Naive thymus-derived CD4-positive, alpha-beta T cell (primary cell): ENCODE data around the gene VWA1. TPM values are rescaled to one million over a fixed set of nuclear protein-coding genes. Genes with fewer than 3 reads are reported as not detected.
"Not testable (repeated sequence)": the region's sequence is repeated elsewhere in the genome, so short reads cannot be mapped to it uniquely, and the experiment has no call there.

Source experiments
- ATAC-seq: fragments of 150-1000 bp; cut with Tn5 transposase; 2 replicates; pipeline ENCODE4 v1.10.0; 2021; ENCODE audit warnings: mild to moderate bottlenecking, moderate library complexity
- CTCF ChIA-PET: fragments of 350-600 bp; sonication (Branson Sonifier 250); formaldehyde crosslinking; loops from one replicate; lab custom pipeline; 2021; ENCODE audit warnings: antibody characterized with exemption; lab: Charles Lee
- POLR2A ChIA-PET: fragments of 350-600 bp; sonication (Branson Sonifier 250); formaldehyde crosslinking; loops from one replicate; lab custom pipeline; 2021; ENCODE audit warnings: antibody characterized with exemption, inconsistent platforms; lab: Charles Lee
- DNase-seq, 9 donors: peaks; one replicate each; pipeline versions ENCODE4 v3.0.0 to v3.0.0-alpha.2; 2020 to 2022; ENCODE audit warnings: mixed read lengths in 1 of 9
- H3K27ac ChIP-seq: one replicate; pipeline ENCODE4 v1.7.0; 2013; ENCODE audit warnings: mild to moderate bottlenecking, low read depth, low read length, moderate library complexity
- H3K27me3 ChIP-seq, 2 donors: one replicate each; pipeline ENCODE4 v1.7.0; 2013; ENCODE audit warnings: low read length in 2 of 2, mild to moderate bottlenecking in 2 of 2, moderate library complexity in 2 of 2; ENCODE audit not compliant: control insufficient read depth in 2 of 2, insufficient read depth in 2 of 2
- H3K36me3 ChIP-seq, 3 experiments: 1 replicate in 2 of 3; 2 replicates in 1 of 3; pipeline ENCODE4 v1.7.0; 2013; ENCODE audit warnings: low read length in 3 of 3, mild to moderate bottlenecking in 3 of 3, moderate library complexity in 1 of 3; ENCODE audit not compliant: insufficient read depth in 3 of 3, control insufficient read depth in 2 of 3
- H3K4me1 ChIP-seq, 2 donors: one replicate each; pipeline ENCODE4 v1.7.0; 2013; ENCODE audit warnings: low read length in 2 of 2, mild to moderate bottlenecking in 2 of 2, moderate library complexity in 1 of 2; ENCODE audit not compliant: control insufficient read depth in 2 of 2, insufficient read depth in 2 of 2
- H3K4me3 ChIP-seq: 2 replicates; pipeline ENCODE4 v1.7.0; 2013; ENCODE audit warnings: mild to moderate bottlenecking, low read length
- H3K9me3 ChIP-seq, 3 experiments: 1 replicate in 2 of 3; 2 replicates in 1 of 3; pipeline ENCODE4 v1.7.0; 2013; ENCODE audit warnings: low read length in 3 of 3; ENCODE audit not compliant: control insufficient read depth in 2 of 3
- H3K27ac Mint-ChIP-seq, 9 donors: one replicate each; pipeline ENCODE4 v1.8.0; 2020 to 2022; ENCODE audit warnings: mixed read lengths in 9 of 9, mild to moderate bottlenecking in 8 of 9, moderate library complexity in 5 of 9, inconsistent platforms in 2 of 9
- H3K27me3 Mint-ChIP-seq, 5 donors: one replicate each; pipeline ENCODE4 v1.8.0; 2021 to 2022; ENCODE audit warnings: mixed read lengths in 5 of 5, mild to moderate bottlenecking in 1 of 5
- H3K36me3 Mint-ChIP-seq, 5 donors: one replicate each; pipeline ENCODE4 v1.8.0; 2020 to 2022; ENCODE audit warnings: mixed read lengths in 5 of 5, mild to moderate bottlenecking in 3 of 5, inconsistent platforms in 1 of 5
- H3K4me1 Mint-ChIP-seq, 7 donors: one replicate each; pipeline ENCODE4 v1.8.0; 2020 to 2022; ENCODE audit warnings: mixed read lengths in 7 of 7, mild to moderate bottlenecking in 3 of 7, inconsistent platforms in 1 of 7
- H3K4me3 Mint-ChIP-seq, 10 donors: one replicate each; pipeline ENCODE4 v1.8.0; 2020 to 2022; ENCODE audit warnings: mild to moderate bottlenecking in 10 of 10, mixed read lengths in 10 of 10, moderate library complexity in 6 of 10, inconsistent platforms in 2 of 10
- H3K9me3 Mint-ChIP-seq, 11 donors: one replicate each; pipeline ENCODE4 v1.8.0; 2020 to 2022; ENCODE audit warnings: mixed read lengths in 11 of 11, mild to moderate bottlenecking in 4 of 11, inconsistent platforms in 1 of 11, moderate library complexity in 1 of 11
- intact Hi-C, 2 donors: fragments of 100-400 bp; cut with micrococcal nuclease; formaldehyde crosslinking; loops; one replicate each; pipeline ENCODE4 v1.15.1; 2023
- polyA plus RNA-seq, 2 donors: library from polyadenylated mRNA; unstranded; fragments of 300-500 nt; fragmentation: Illumina TruSeq; gene quantifications; one replicate each; pipeline ENCODE4 v1.2.3, GENCODE V29; 2021
- total RNA-seq, 6 experiments: library from RNA in 5 of 6; stranded (reverse) in 5 of 6; gene quantifications; 1 replicate in 5 of 6; 2 replicates in 1 of 6; pipeline ENCODE4 v1.2.3 and lab custom pipeline; 2021 to 2026

Gene VWA1
- total and polyA plus RNA-seq, 7 experiments from 2014 or later = 0.15 to 1.2 TPM; not detected in 5

GRCh38 chr1:1459711-1460110 lies 24.2 kb downstream of the VWA1 start:
- DNase-seq, ATAC-seq, H3K4me3 ChIP-seq, CTCF ChIA-PET, H3K4me1 Mint-ChIP-seq, H3K27me3 ChIP-seq, H3K9me3 ChIP-seq, H3K36me3 Mint-ChIP-seq, H3K9me3 Mint-ChIP-seq, H3K27ac Mint-ChIP-seq, H3K27me3 Mint-ChIP-seq, H3K4me1 ChIP-seq, intact Hi-C loops, H3K27ac ChIP-seq, H3K4me3 Mint-ChIP-seq, POLR2A ChIA-PET, H3K36me3 ChIP-seq: not testable (repeated sequence)

GRCh38 chr1:1460540-1461130 lies 25.1 kb downstream of the VWA1 start:
- Mint-ChIP-seq H3K4me3 (no peak overlapping the region), H3K27ac (no peak overlapping the region), H3K4me1 (peaks cover 0 to 2% (median 0%) of the 10 kb centered on the region in 7 donors), H3K9me3 (no peaks in the 10 kb centered on the region), H3K36me3 (no peaks in the 10 kb centered on the region), H3K27me3 (peaks cover 0 to 5% (median 0%) of the 10 kb centered on the region in 5 donors)
- H3K27ac ChIP-seq = no peak overlapping the region
- intact Hi-C loops = no loop called here
- no peak for DNase-seq
- POLR2A ChIA-PET = no interaction called here
- ATAC-seq = no peak
- no peaks in the 10 kb centered on the region for H3K36me3 ChIP-seq
- H3K4me1 ChIP-seq = no peaks in the 10 kb centered on the region
- H3K4me3 ChIP-seq = no peak overlapping the region
- H3K9me3 ChIP-seq = no peaks in the 10 kb centered on the region
- CTCF ChIA-PET = no interaction called here
- no peaks in the 10 kb centered on the region for H3K27me3 ChIP-seq

GRCh38 chr1:1461721-1462317 lies 26.3 kb downstream of the VWA1 start:
- Histone ChIP-seq H3K4me1 (no peaks in the 10 kb centered on the region), H3K4me3 (no peak overlapping the region), H3K36me3 (no peaks in the 10 kb centered on the region), H3K27ac (peak overlapping the region; percentile 28), H3K9me3 (no peaks in the 10 kb centered on the region), H3K27me3 (no peaks in the 10 kb centered on the region)
- Mint-ChIP-seq H3K4me3 (peak overlapping the region in 1 of 10 donors; percentile 76), H3K27me3 (peaks cover 0 to 5% (median 0%) of the 10 kb centered on the region in 5 donors), H3K9me3 (no peaks in the 10 kb centered on the region), H3K27ac (peak overlapping the region in 4 of 9 donors; percentile 51 to 86 (median 75)), H3K4me1 (peaks cover 0 to 2% (median 0%) of the 10 kb centered on the region in 7 donors), H3K36me3 (no peaks in the 10 kb centered on the region)
- ATAC-seq (no peak), DNase-seq (no peak)
- intact Hi-C loops = no loop called here
- ChIA-PET CTCF (no interaction called here), POLR2A (interaction anchor here (0.6 kb wide), 1 partner anchor 15 kb away, joined by 3 read pairs; no protein-coding TSS in a partner anchor)

GRCh38 chr1:1462318-1462966 lies 27.0 kb downstream of the VWA1 start:
- Mint-ChIP-seq H3K27me3 (peaks cover 0 to 5% (median 0%) of the 10 kb centered on the region in 5 donors), H3K4me3 (peak overlapping the region in 7 of 10 donors; percentile 51 to 80 (median 67)), H3K9me3 (no peaks in the 10 kb centered on the region), H3K4me1 (peaks cover 0 to 2% (median 0%) of the 10 kb centered on the region in 7 donors), H3K27ac (peak overlapping the region in 6 of 9 donors; percentile 48 to 86 (median 60)), H3K36me3 (no peaks in the 10 kb centered on the region)
- no peaks in the 10 kb centered on the region for H3K36me3 ChIP-seq
- POLR2A ChIA-PET = interaction anchor here (0.6 kb wide), 1 partner anchor 14 kb away, joined by 3 read pairs; no protein-coding TSS in a partner anchor
- intact Hi-C loops = no loop called here
- H3K4me1 ChIP-seq = no peaks in the 10 kb centered on the region
- peak; percentile 74 for ATAC-seq
- DNase-seq = peak in 1 of 9 donors; percentile 24
- no peak overlapping the region for H3K4me3 ChIP-seq
- H3K27me3 ChIP-seq = no peaks in the 10 kb centered on the region
- no peaks in the 10 kb centered on the region for H3K9me3 ChIP-seq
- CTCF ChIA-PET = no interaction called here
- H3K27ac ChIP-seq = peak overlapping the region; percentile 28

- H3K27me3 ChIP-seq = no peaks in the 10 kb centered on the region
- CTCF ChIA-PET = no interaction called here
- POLR2A ChIA-PET = no interaction called here
- DNase-seq = no peak
- intact Hi-C loops = no loop called here
- Mint-ChIP-seq H3K27ac (peak overlapping the region in 1 of 9 donors; percentile 46), H3K27me3 (peaks cover 0 to 5% (median 0%) of the 10 kb centered on the region in 5 donors), H3K9me3 (no peaks in the 10 kb centered on the region), H3K4me1 (peaks cover 0 to 2% (median 0%) of the 10 kb centered on the region in 7 donors), H3K4me3 (no peak overlapping the region), H3K36me3 (no peaks in the 10 kb centered on the region)
- H3K27ac ChIP-seq = no peak overlapping the region
- H3K4me3 ChIP-seq = no peak overlapping the region
- ATAC-seq = no peak
- no peaks in the 10 kb centered on the region for H3K36me3 ChIP-seq
- no peaks in the 10 kb centered on the region for H3K9me3 ChIP-seq
- no peaks in the 10 kb centered on the region for H3K4me1 ChIP-seq
Measured at GRCh38 chr1:1463312-1463711, 27.8 kb downstream of the VWA1 start.

DNA sequence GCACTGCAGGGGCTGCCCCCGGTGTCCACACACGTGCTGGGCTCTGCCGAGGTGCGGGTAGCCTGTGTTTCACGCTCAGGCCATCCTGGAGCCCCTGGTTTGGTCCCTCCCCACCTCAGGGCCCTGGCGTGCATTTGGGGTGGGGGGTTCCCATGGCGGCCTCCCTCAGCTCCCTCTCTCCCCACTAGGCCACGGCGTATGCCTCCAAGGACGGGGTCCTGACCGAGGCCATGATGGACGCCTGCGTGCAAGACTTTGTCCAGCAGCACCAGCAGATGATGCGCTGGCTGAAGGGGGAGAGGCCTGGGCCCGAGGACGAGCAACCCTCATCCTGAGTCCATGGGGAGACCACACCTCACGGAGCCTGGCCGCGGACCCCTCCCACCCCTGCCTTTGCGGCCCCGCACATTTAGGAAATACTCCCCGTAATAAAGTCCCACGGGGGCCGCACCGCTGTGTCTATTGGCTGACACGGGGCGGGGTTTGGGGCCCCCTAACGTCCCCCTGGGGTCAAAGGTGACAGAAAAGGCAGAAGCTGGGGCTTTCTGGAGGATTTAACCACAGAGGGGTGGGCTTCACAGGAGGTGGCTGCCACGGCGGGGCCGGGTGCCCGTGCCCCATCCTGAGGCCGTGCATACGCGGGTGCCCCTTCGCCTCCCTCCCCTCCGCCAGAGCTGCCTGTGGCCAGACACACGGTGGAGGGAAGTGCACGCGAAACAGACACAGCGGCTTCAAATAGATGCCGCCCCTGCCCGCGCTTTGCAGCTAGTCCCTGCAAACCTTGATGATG lies 32.9 kb downstream of the VWA1 start:
- H3K9me3 Mint-ChIP-seq, CTCF ChIA-PET, H3K27ac ChIP-seq, H3K27me3 ChIP-seq, ATAC-seq, H3K36me3 ChIP-seq, H3K9me3 ChIP-seq, H3K36me3 Mint-ChIP-seq, H3K4me3 ChIP-seq, H3K27me3 Mint-ChIP-seq, H3K4me3 Mint-ChIP-seq, DNase-seq, intact Hi-C loops, H3K27ac Mint-ChIP-seq, POLR2A ChIA-PET: not testable (repeated sequence)
- peaks cover 6 to 27% (median 15%) of the 10 kb centered on the region in 7 donors for H3K4me1 Mint-ChIP-seq
- H3K4me1 ChIP-seq = peaks cover 6 to 14% of the 10 kb centered on the region in 2 donors
